SK-N-SH treated with all-trans-retinoic acid at 6 μM for 48 hours (cell line): Measurements from ENCODE around the gene URAD.

ENCODE experiments used
- ARNTL ChIP-seq: fragments of 450-650 bp; formaldehyde crosslinking; IDR thresholded peaks from 2 replicates; pipeline ENCODE4 v1.5.0; 2020; ENCODE audit warnings: low read depth, mild to moderate bottlenecking, moderate library complexity, borderline replicate concordance
- CREB5 ChIP-seq: fragments of 250-450 bp; sonication (Bioruptor Pico); IDR thresholded peaks from 2 replicates; pipeline ENCODE4 v1.5.1; 2020; ENCODE audit warnings: low read depth, mild to moderate bottlenecking, moderate library complexity
- CSRNP3 ChIP-seq: fragments of 250-450 bp; sonication (Bioruptor Pico); IDR thresholded peaks from 2 replicates; pipeline ENCODE4 v1.5.1; 2021; ENCODE audit warnings: mild to moderate bottlenecking, moderate library complexity
- ESRRG ChIP-seq: fragments of 250-450 bp; sonication (Bioruptor Pico); IDR thresholded peaks from 2 replicates; pipeline ENCODE4 v1.6.1; 2021; ENCODE audit warnings: mild to moderate bottlenecking
- OSR1 ChIP-seq: fragments of 250-450 bp; sonication (Bioruptor Pico); IDR thresholded peaks from 2 replicates; pipeline ENCODE4 v1.8.0; 2022; ENCODE audit warnings: moderate library complexity, mild to moderate bottlenecking, inconsistent platforms
- PATZ1 ChIP-seq: fragments of 250-450 bp; sonication (Bioruptor Pico); IDR thresholded peaks from 2 replicates; pipeline ENCODE4 v1.8.0; 2020; ENCODE audit warnings: mild to moderate bottlenecking, moderate library complexity, borderline replicate concordance
- POU6F1 ChIP-seq: fragments of 250-450 bp; sonication (Bioruptor Pico); IDR thresholded peaks from 2 replicates; pipeline ENCODE4 v1.8.0; 2021; ENCODE audit warnings: low read depth, mild to moderate bottlenecking, moderate library complexity, borderline replicate concordance
- RARB ChIP-seq: fragments of 250-450 bp; sonication (Bioruptor Pico); IDR thresholded peaks from 2 replicates; pipeline ENCODE4 v1.8.0; 2021; ENCODE audit warnings: mild to moderate bottlenecking, moderate library complexity
- SNAI2 ChIP-seq: fragments of 250-450 bp; sonication (Bioruptor Pico); IDR thresholded peaks from 2 replicates; pipeline ENCODE4 v1.5.0; 2020; ENCODE audit warnings: mild to moderate bottlenecking, moderate library complexity
- TCF4 ChIP-seq: fragments of 250-450 bp; sonication (Bioruptor Pico); IDR thresholded peaks from 2 replicates; pipeline ENCODE4 v1.8.0; 2021; ENCODE audit warnings: mild to moderate bottlenecking, moderate library complexity, borderline replicate concordance
- ZC3H10 ChIP-seq: fragments of 250-450 bp; sonication (Bioruptor Pico); IDR thresholded peaks from 2 replicates; pipeline ENCODE4 v1.5.1; 2021; ENCODE audit warnings: mild to moderate bottlenecking, moderate library complexity
- ZFP3 ChIP-seq: fragments of 250-450 bp; sonication (Bioruptor Pico); IDR thresholded peaks from 2 replicates; pipeline ENCODE4 v1.5.0; 2020; ENCODE audit warnings: mild to moderate bottlenecking, moderate library complexity
- ZFP30 ChIP-seq: fragments of 450-650 bp; formaldehyde crosslinking; IDR thresholded peaks from 2 replicates; pipeline ENCODE4 v1.5.0; 2022; ENCODE audit warnings: mild to moderate bottlenecking, moderate library complexity
- ZNF8 ChIP-seq: fragments of 450-650 bp; formaldehyde crosslinking; IDR thresholded peaks from 2 replicates; pipeline ENCODE4 v1.5.0; 2020; ENCODE audit warnings: mild to moderate bottlenecking, moderate library complexity

GRCh38 chr13:27976362-27977091, 12.0 kb downstream of the URAD start:
- TF ChIP-seq ZFP3 (CRISPR knock-in tag) (no peak), OSR1 (no peak), RARB (CRISPR knock-in tag) (no peak), ESRRG (no peak), ARNTL (CRISPR knock-in tag) (no peak), SNAI2 (CRISPR knock-in tag) (no peak), PATZ1 (CRISPR knock-in tag) (no peak), CSRNP3 (CRISPR knock-in tag) (no peak), ZC3H10 (no peak), POU6F1 (no peak), CREB5 (no peak), ZFP30 (CRISPR knock-in tag) (no peak), ZNF8 (CRISPR knock-in tag) (no peak), TCF4 (no peak)
